Stimulated activated effector memory CD8-positive, alpha-beta T cell treated with anti-CD3 and anti-CD28 coated beads, Interleukin-12 subunit alpha, Interleukin-12 subunit beta, amount 100 ng/mL, for 72 hours (primary cell): ENCODE measurements around the gene RGCC.
"Not testable (repeated sequence)": the region's sequence is repeated elsewhere in the genome, so short reads cannot be mapped to it uniquely, and the experiment has no call there.

Source experiments
- ATAC-seq: fragments of 150-1000 bp; cut with Tn5 transposase; 2 replicates; pipeline ENCODE4 v1.10.0; 2021
- DNase-seq, 2 donors: peaks; one replicate each; pipeline ENCODE4 v3.0.0; 2021 to 2022; ENCODE audit warnings: low spot score in 2 of 2
- H3K27ac Mint-ChIP-seq: one replicate; pipeline ENCODE4 v1.8.0; 2022; ENCODE audit warnings: mild to moderate bottlenecking, mixed read lengths
- H3K36me3 Mint-ChIP-seq: one replicate; pipeline ENCODE4 v1.8.0; 2022; ENCODE audit warnings: mild to moderate bottlenecking, mixed read lengths
- H3K4me1 Mint-ChIP-seq: one replicate; pipeline ENCODE4 v1.8.0; 2022; ENCODE audit warnings: mixed read lengths
- H3K4me3 Mint-ChIP-seq: one replicate; pipeline ENCODE4 v1.8.0; 2022; ENCODE audit warnings: mild to moderate bottlenecking, mixed read lengths
- H3K9me3 Mint-ChIP-seq: one replicate; pipeline ENCODE4 v1.8.0; 2022; ENCODE audit warnings: mixed read lengths

The RGCC gene

GRCh38 chr13:41426047-41426446 is 31.3 kb upstream of the RGCC start:
- no peak overlapping the region for H3K4me3 Mint-ChIP-seq
- no peaks in the 10 kb centered on the region for H3K9me3 Mint-ChIP-seq
- no peak overlapping the region for H3K27ac Mint-ChIP-seq
- ATAC-seq (no peak), DNase-seq (peak in 1 of 2 donors; percentile 67)
- H3K36me3 Mint-ChIP-seq, result no peaks in the 10 kb centered on the region
- peaks cover 8% of the 10 kb centered on the region for H3K4me1 Mint-ChIP-seq

GRCh38 chr13:41427666-41428065 is 29.7 kb upstream of the RGCC start:
- ATAC-seq (peak; percentile 28), DNase-seq (no peak)
- H3K36me3 Mint-ChIP-seq, result no peaks in the 10 kb centered on the region
- no peak overlapping the region for H3K27ac Mint-ChIP-seq
- peak overlapping the region; percentile 44 for H3K4me3 Mint-ChIP-seq
- H3K9me3 Mint-ChIP-seq, result no peaks in the 10 kb centered on the region
- H3K4me1 Mint-ChIP-seq, result peaks cover 8% of the 10 kb centered on the region

- no peaks in the 10 kb centered on the region for H3K9me3 Mint-ChIP-seq
- DNase-seq, result peak in 1 of 2 donors; percentile 69
- peak; percentile 79 for ATAC-seq
- peaks cover 8% of the 10 kb centered on the region for H3K4me1 Mint-ChIP-seq
- H3K4me3 Mint-ChIP-seq, result peak overlapping the region; percentile 44
- H3K27ac Mint-ChIP-seq, result no peak overlapping the region
- H3K36me3 Mint-ChIP-seq, result no peaks in the 10 kb centered on the region
Observed at GRCh38 chr13:41428155-41428554, 29.2 kb upstream of the RGCC start.

GRCh38 chr13:41434030-41434429 is 23.3 kb upstream of the RGCC start:
- not testable (repeated sequence) for H3K9me3 Mint-ChIP-seq, DNase-seq, ATAC-seq, H3K4me1 Mint-ChIP-seq, H3K36me3 Mint-ChIP-seq, H3K4me3 Mint-ChIP-seq, H3K27ac Mint-ChIP-seq

- ATAC-seq, result no peak
- DNase-seq, result no peak
- Mint-ChIP-seq H3K4me3 (no peak overlapping the region), H3K9me3 (no peaks in the 10 kb centered on the region), H3K36me3 (no peaks in the 10 kb centered on the region), H3K27ac (no peak overlapping the region), H3K4me1 (peaks cover 3% of the 10 kb centered on the region)
Observed at GRCh38 chr13:41434831-41435520, 22.4 kb upstream of the RGCC start.

- H3K4me1 Mint-ChIP-seq, result peaks cover 8% of the 10 kb centered on the region
- no peak overlapping the region for H3K27ac Mint-ChIP-seq
- no peak overlapping the region for H3K4me3 Mint-ChIP-seq
- no peaks in the 10 kb centered on the region for H3K9me3 Mint-ChIP-seq
- DNase-seq, result no peak
- H3K36me3 Mint-ChIP-seq, result no peaks in the 10 kb centered on the region
- no peak for ATAC-seq
Observed at GRCh38 chr13:41443969-41444368, 13.4 kb upstream of the RGCC start.

GRCh38 chr13:41452462-41452861 is 4.9 kb upstream of the RGCC start:
- Mint-ChIP-seq H3K9me3 (no peaks in the 10 kb centered on the region), H3K36me3 (peaks cover 7% of the 10 kb centered on the region), H3K4me1 (peaks cover 23% of the 10 kb centered on the region), H3K4me3 (no peak overlapping the region), H3K27ac (no peak overlapping the region)
- peak; percentile 44 for ATAC-seq
- DNase-seq, result peak in 1 of 2 donors; percentile 61

- Mint-ChIP-seq H3K36me3 (peaks cover 13% of the 10 kb centered on the region), H3K9me3 (no peaks in the 10 kb centered on the region), H3K4me1 (peaks cover 24% of the 10 kb centered on the region), H3K27ac (no peak overlapping the region), H3K4me3 (no peak overlapping the region)
- no peak for DNase-seq
- no peak for ATAC-seq
Observed at GRCh38 chr13:41453620-41454019, 3.7 kb upstream of the RGCC start.

GRCh38 chr13:41454170-41454569 is 3.2 kb upstream of the RGCC start:
- DNase-seq (no peak), ATAC-seq (no peak)
- Mint-ChIP-seq H3K4me1 (peaks cover 29% of the 10 kb centered on the region), H3K4me3 (no peak overlapping the region), H3K9me3 (no peaks in the 10 kb centered on the region), H3K27ac (no peak overlapping the region), H3K36me3 (peaks cover 18% of the 10 kb centered on the region)

- Mint-ChIP-seq H3K4me1 (peaks cover 45% of the 10 kb centered on the region), H3K27ac (peak overlapping the region; percentile 93), H3K4me3 (peak overlapping the region; percentile 73), H3K9me3 (no peaks in the 10 kb centered on the region), H3K36me3 (peaks cover 35% of the 10 kb centered on the region)
- ATAC-seq (no peak), DNase-seq (peak in 1 of 2 donors; percentile 61)
Observed at GRCh38 chr13:41455725-41456419, 1.5 kb upstream of the RGCC start.

GRCh38 chr13:41457589-41458186 is 338 bp downstream of the RGCC start:
- Mint-ChIP-seq H3K9me3 (no peaks in the 10 kb centered on the region), H3K27ac (peak overlapping the region; percentile 93), H3K36me3 (peaks cover 53% of the 10 kb centered on the region), H3K4me3 (peak overlapping the region; percentile 73), H3K4me1 (peaks cover 52% of the 10 kb centered on the region)
- peak; percentile 11 for ATAC-seq
- DNase-seq, result peak in 1 of 2 donors; percentile 34

GRCh38 chr13:41458187-41458760 is 924 bp downstream of the RGCC start:
- H3K4me3 Mint-ChIP-seq, result peak overlapping the region; percentile 73
- peak; percentile 11 for ATAC-seq
- H3K4me1 Mint-ChIP-seq, result peaks cover 53% of the 10 kb centered on the region
- DNase-seq, result peak; percentile 40 to 80
- H3K36me3 Mint-ChIP-seq, result peaks cover 59% of the 10 kb centered on the region
- peak overlapping the region; percentile 93 for H3K27ac Mint-ChIP-seq
- no peaks in the 10 kb centered on the region for H3K9me3 Mint-ChIP-seq

- Mint-ChIP-seq H3K4me3 (peak overlapping the region; percentile 73), H3K9me3 (no peaks in the 10 kb centered on the region), H3K36me3 (peaks cover 66% of the 10 kb centered on the region), H3K4me1 (peaks cover 60% of the 10 kb centered on the region), H3K27ac (peak overlapping the region; percentile 93)
- DNase-seq (peak; percentile 42 to 77), ATAC-seq (no peak)
Observed at GRCh38 chr13:41458761-41459431, 1.5 kb downstream of the RGCC start.

GRCh38 chr13:41459432-41460073 is 2.2 kb downstream of the RGCC start:
- no peak for ATAC-seq
- Mint-ChIP-seq H3K9me3 (no peaks in the 10 kb centered on the region), H3K36me3 (peaks cover 72% of the 10 kb centered on the region), H3K27ac (peak overlapping the region; percentile 93), H3K4me3 (peak overlapping the region; percentile 73), H3K4me1 (peaks cover 66% of the 10 kb centered on the region)
- DNase-seq, result no peak

- peaks cover 77% of the 10 kb centered on the region for H3K36me3 Mint-ChIP-seq
- peak overlapping the region; percentile 93 for H3K27ac Mint-ChIP-seq
- H3K4me3 Mint-ChIP-seq, result peak overlapping the region; percentile 73
- peaks cover 71% of the 10 kb centered on the region for H3K4me1 Mint-ChIP-seq
- DNase-seq (no peak), ATAC-seq (no peak)
- no peaks in the 10 kb centered on the region for H3K9me3 Mint-ChIP-seq
Observed at GRCh38 chr13:41460074-41460465, 2.7 kb downstream of the RGCC start.
